AG04449 (cell line): Measurements from ENCODE around the gene SULT6B1.

Experiments used
- CTCF ChIA-PET: fragments of 350-600 bp; formaldehyde crosslinking; extraction: SDS; loops from one replicate; lab custom pipeline; 2021; ENCODE audit warnings: antibody characterized with exemption; lab: Yijun Ruan, JAX
- POLR2A ChIA-PET: fragments of 400-600, 350-600 bp; formaldehyde crosslinking; extraction: SDS; loops from one replicate; lab custom pipeline; 2020; ENCODE audit warnings: antibody characterized with exemption, inconsistent platforms; lab: Yijun Ruan, JAX
- DNase-seq: peaks from one replicate; pipeline ENCODE4 v3.0.0-alpha.2; 2010; ENCODE audit warnings: low read depth, low spot score
- H3K4me3 ChIP-seq: 2 replicates; pipeline ENCODE4 v1.5.1; 2011; ENCODE audit warnings: low read depth, mild to moderate bottlenecking, control low read depth, low read length
- TF ChIP-seq, protein P1 (sequence below): IDR thresholded peaks from one replicate; pipeline ENCODE4 v1.5.1; 2011; ENCODE audit warnings: mild to moderate bottlenecking, moderate library complexity, low read length, control low read depth, inconsistent platforms; ENCODE audit not compliant: insufficient read depth; ENCODE audit errors: missing control alignments

SULT6B1 gene

DNA sequence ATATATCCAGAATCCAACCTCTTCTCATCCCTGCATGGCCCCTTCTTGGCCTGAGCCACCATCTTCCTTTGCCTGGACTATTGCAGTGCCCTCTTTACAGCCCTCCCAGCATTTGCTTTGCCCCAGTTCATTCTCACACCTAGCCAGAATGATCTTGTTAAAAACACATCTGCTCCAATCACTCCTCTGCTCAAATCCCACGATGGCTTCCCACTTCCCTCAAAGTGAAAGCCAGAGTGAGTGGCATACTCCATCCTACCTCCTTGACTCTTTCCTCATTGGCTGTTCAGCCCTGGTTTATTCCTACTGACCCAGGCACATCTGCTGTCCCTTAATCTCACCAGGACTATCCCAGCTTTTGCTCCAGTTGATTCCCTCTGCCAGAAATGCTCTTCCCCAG lies 14.7 kb downstream of the SULT6B1 start:
- POLR2A ChIA-PET, result no interaction called here

DNA sequence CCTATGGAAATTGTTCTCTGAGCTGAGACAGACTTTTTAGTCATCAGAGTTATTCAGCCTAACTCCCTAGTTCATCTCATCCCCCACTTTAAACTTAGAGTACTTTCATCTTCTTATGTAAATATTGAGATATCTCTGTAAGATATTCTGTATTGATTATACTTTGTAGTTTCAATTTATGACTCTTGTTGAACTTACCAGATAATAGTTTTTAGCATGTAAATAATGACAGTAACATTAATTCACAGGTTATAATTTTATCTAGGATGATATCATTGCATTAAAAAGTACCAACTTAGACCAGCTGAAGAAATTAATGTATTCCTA lies 16.9 kb downstream of the SULT6B1 start:
- ChIA-PET POLR2A (no interaction called here), CTCF (no interaction called here)
- no peak overlapping the region for H3K4me3 ChIP-seq
- TF ChIP-seq, protein P1, sequence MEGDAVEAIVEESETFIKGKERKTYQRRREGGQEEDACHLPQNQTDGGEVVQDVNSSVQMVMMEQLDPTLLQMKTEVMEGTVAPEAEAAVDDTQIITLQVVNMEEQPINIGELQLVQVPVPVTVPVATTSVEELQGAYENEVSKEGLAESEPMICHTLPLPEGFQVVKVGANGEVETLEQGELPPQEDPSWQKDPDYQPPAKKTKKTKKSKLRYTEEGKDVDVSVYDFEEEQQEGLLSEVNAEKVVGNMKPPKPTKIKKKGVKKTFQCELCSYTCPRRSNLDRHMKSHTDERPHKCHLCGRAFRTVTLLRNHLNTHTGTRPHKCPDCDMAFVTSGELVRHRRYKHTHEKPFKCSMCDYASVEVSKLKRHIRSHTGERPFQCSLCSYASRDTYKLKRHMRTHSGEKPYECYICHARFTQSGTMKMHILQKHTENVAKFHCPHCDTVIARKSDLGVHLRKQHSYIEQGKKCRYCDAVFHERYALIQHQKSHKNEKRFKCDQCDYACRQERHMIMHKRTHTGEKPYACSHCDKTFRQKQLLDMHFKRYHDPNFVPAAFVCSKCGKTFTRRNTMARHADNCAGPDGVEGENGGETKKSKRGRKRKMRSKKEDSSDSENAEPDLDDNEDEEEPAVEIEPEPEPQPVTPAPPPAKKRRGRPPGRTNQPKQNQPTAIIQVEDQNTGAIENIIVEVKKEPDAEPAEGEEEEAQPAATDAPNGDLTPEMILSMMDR, result no peak
- DNase-seq, result no peak

More for the DNA sequence above, 14.7 kb downstream of the SULT6B1 start:
- TF ChIP-seq, protein P1, result no peak
- no peak for DNase-seq
- no peak overlapping the region for H3K4me3 ChIP-seq
- CTCF ChIA-PET, result no interaction called here

DNA sequence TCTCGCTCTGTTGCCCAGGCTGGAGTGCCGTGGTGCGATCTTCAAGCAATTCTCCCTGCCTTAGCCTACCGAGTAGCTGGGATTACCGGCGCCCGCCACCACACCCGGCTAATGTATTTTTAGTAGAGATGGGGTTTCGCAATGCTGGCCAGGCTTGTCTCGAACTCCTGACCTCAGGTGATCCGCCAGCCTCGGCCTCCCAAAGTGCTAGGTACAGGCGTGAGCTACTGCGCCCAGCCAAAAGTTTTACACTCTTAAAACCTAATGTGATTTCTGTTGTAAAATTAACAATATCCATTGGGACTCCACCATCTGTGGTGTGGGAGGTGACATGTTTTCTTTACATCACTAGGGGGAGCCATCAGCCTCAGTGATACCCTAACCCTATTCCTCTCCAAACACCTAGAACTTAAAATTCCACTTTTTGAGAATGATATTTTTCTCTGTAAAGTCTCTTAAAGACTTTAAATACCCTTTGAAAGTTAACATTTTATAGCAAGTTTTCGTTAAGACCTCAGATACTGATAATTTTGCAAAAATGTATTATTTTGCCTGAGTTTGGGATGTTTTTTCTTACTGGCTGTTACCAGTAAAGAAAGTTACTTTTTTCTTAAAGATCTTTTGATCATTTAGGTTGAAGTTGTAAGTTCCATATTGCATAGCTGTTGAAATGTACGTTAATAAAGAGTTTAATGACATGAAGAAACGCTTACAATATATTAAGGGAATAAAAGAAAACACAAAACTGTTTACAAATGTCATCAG lies 20.1 kb downstream of the SULT6B1 start:
- ChIA-PET POLR2A (no interaction called here), CTCF (interaction anchor here (0.6 to 4.8 kb wide), 25 partner anchors 9 to 709 kb away, joined by 3 to 54 read pairs (median 4); partner anchors contain the start of genes CEBPZ, EIF2AK2 and NDUFAF7)
- no peak for DNase-seq
- TF ChIP-seq, protein P1, result peak; percentile 61
- no peak overlapping the region for H3K4me3 ChIP-seq

DNA sequence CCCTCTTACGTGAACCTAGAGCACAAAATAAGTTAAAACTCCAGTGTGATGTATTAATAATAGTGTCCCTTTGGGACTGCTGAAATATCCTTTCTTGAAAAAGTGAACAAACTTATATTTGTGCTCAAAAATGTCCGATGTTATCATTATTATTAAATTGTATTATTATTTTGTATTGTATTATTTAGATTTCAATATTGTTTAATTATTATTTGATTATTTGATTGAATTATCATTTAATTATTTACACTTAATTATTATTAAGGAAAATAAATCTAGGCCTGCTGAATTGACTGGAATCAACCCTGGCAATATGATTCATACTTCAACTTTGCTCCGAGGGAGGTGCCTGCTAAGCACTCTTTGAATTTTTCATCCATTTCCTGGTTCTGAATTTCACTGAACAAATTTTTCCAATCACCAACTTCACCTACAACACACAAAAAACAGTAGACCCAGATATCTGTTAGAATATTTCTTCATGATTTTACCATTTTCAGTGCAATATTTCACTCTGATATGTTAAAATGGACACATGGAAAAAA lies 20.8 kb downstream of the SULT6B1 start:
- ChIA-PET CTCF (interaction anchor here (0.6 to 4.8 kb wide), 13 partner anchors 9 to 708 kb away, joined by 3 to 54 read pairs (median 5); partner anchors contain the start of genes CEBPZ, EIF2AK2 and NDUFAF7), POLR2A (interaction anchor here (0.8 kb wide), 1 partner anchor 23 kb away, joined by 3 read pairs; no protein-coding TSS in a partner anchor)
- no peak overlapping the region for H3K4me3 ChIP-seq
- DNase-seq, result no peak
- TF ChIP-seq, protein P1, result no peak

DNA sequence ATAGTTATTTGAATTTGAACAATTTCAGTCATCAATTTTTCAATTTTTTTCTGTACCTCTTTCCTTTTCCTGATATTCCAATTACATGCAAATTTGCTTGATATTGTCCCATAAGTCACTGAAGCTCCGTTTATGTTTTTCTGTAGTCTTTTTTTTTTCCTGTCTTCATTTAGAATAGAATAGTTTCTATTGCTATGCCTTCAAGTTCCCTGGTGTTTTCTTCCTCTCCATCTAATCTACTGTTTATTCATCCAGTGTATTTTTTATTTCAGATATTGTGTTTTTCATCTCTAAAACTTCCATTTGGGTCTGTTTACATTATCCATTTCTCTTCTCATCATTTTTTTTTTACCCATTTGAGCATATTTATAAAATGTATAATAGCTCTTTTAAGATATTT lies 23.7 kb downstream of the SULT6B1 start:
- TF ChIP-seq, protein P1, result no peak
- POLR2A ChIA-PET, result no interaction called here
- no peak overlapping the region for H3K4me3 ChIP-seq
- CTCF ChIA-PET, result no interaction called here
- no peak for DNase-seq
